Endodermal cell (in vitro differentiated cells): Measurements from ENCODE around the gene CBR1. TPM values are rescaled to one million over a fixed set of nuclear protein-coding genes. Genes with fewer than 3 reads are reported as not detected.

Experiments
- DNase-seq: peaks from one replicate; pipeline ENCODE4 v3.0.0-alpha.2; 2017
- H3K27ac ChIP-seq: 2 replicates; pipeline ENCODE4 v1.5.1; 2013; ENCODE audit warnings: mild to moderate bottlenecking, low read depth, low read length, moderate library complexity
- H3K27me3 ChIP-seq: 2 replicates; pipeline ENCODE4 v1.6.1; 2013; ENCODE audit warnings: mild to moderate bottlenecking, low read length, moderate library complexity; ENCODE audit not compliant: insufficient read depth, control insufficient read depth, poor library complexity, severe bottlenecking
- H3K36me3 ChIP-seq: 2 replicates; pipeline ENCODE4 v1.7.0; 2013; ENCODE audit warnings: mild to moderate bottlenecking, low read length, moderate library complexity; ENCODE audit not compliant: control insufficient read depth, insufficient read depth
- H3K4me1 ChIP-seq: one replicate; pipeline ENCODE4 v1.7.0; 2013; ENCODE audit warnings: low read length; ENCODE audit not compliant: control insufficient read depth, insufficient read depth
- H3K4me3 ChIP-seq: 2 replicates; pipeline ENCODE4 v1.5.1; 2013; ENCODE audit warnings: mild to moderate bottlenecking, low read length, moderate library complexity
- H3K9ac ChIP-seq: 2 replicates; pipeline ENCODE4 v1.6.1; 2013; ENCODE audit warnings: mild to moderate bottlenecking, low read length, moderate library complexity; ENCODE audit not compliant: poor library complexity, severe bottlenecking; ENCODE audit errors: extremely low read depth
- H3K9me3 ChIP-seq: 2 replicates; pipeline ENCODE4 v1.6.1; 2013; ENCODE audit warnings: mild to moderate bottlenecking, low read length, moderate library complexity; ENCODE audit not compliant: control insufficient read depth
- H3K27ac Mint-ChIP-seq: 2 replicates; pipeline ENCODE4 v1.8.0; 2020; ENCODE audit warnings: mixed read lengths
- H3K27me3 Mint-ChIP-seq: 2 replicates; pipeline ENCODE4 v1.8.0; 2021; ENCODE audit warnings: mild to moderate bottlenecking, mixed read lengths; ENCODE audit not compliant: insufficient read depth
- H3K36me3 Mint-ChIP-seq: 2 replicates; pipeline ENCODE4 v1.8.0; 2020; ENCODE audit warnings: low read depth, mixed read lengths
- H3K4me1 Mint-ChIP-seq: 2 replicates; pipeline ENCODE4 v1.8.0; 2020; ENCODE audit warnings: mixed read lengths
- H3K4me3 Mint-ChIP-seq: 2 replicates; pipeline ENCODE4 v1.8.0; 2020; ENCODE audit warnings: mild to moderate bottlenecking, moderate library complexity, mixed read lengths
- H3K9me3 Mint-ChIP-seq: 2 replicates; pipeline ENCODE4 v1.8.0; 2020; ENCODE audit warnings: mild to moderate bottlenecking, mixed read lengths
- WGBS, 2 experiments: methylation state at CpG; one replicate each; pipeline versions ENCODE4 v1.1.5 to v1.1.7; 2013; ENCODE audit warnings: missing lambda C conversion rate in 2 of 2, mixed read lengths in 1 of 2; ENCODE audit not compliant: insufficient coverage in 1 of 2, insufficient read length in 1 of 2; 5-methylcytosine and 5-hydroxymethylcytosine counted together
- total RNA-seq, 2 donors: library from RNA; stranded (reverse); fragmentation: NEBNext Ultra II Directional in 1 of 2; extraction: Animal tissue kit (Norgen Biotek cat#: 25700) in 1 of 2; gene quantifications; 2 replicates in 1 of 2; 3 replicates in 1 of 2; pipeline ENCODE4 v1.2.1, GENCODE V29; 2021
- TF ChIP-seq, protein P1 (sequence below): fragments of 200-600 bp; sonication (generic); conservative IDR thresholded peaks from 2 replicates; pipeline ENCODE4 v1.5.0; 2021; ENCODE audit warnings: antibody characterized with exemption, mild to moderate bottlenecking

Gene CBR1
- total RNA-seq, 2 donors from 2014 or later = 0.40 to 15.1 TPM

DNA sequence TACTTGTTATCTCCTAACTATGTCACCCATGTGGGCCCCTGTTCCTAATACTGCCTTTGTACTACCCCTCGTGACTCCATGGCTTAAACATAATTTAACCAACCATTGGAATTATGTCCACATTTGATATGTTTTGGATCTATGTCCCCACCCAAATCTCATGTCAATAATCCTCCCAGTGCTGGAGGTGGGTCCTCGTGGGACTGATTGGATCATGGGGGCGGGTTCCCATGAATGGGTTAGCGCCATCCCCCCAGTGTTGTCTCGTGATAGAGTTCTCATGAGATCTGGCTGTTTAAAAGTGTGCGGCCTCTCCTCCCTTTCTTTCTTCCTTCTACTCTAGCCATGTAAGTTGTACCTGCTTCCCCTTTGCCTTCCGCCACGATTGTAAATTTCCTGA, 9.8 kb downstream of the CBR1 start:
- H3K27ac Mint-ChIP-seq = no peak overlapping the region
- no peaks in the 10 kb centered on the region for H3K27me3 ChIP-seq
- H3K27ac ChIP-seq = no peak overlapping the region
- no peaks in the 10 kb centered on the region for H3K36me3 Mint-ChIP-seq
- H3K36me3 ChIP-seq = no peaks in the 10 kb centered on the region
- H3K4me1 ChIP-seq = no peaks in the 10 kb centered on the region
- H3K4me3 ChIP-seq = no peak overlapping the region
- peaks cover 10% of the 10 kb centered on the region for H3K4me1 Mint-ChIP-seq
- WGBS, 2 experiments = 82 to 83% methylated on average over 8 of the region's 8 CpGs
- no peaks in the 10 kb centered on the region for H3K9me3 ChIP-seq
- H3K4me3 Mint-ChIP-seq = no peak overlapping the region
- H3K27me3 Mint-ChIP-seq = peaks cover 3% of the 10 kb centered on the region
- H3K9ac ChIP-seq = no peak overlapping the region
- DNase-seq = no peak
- H3K9me3 Mint-ChIP-seq = peaks cover 7% of the 10 kb centered on the region
- TF ChIP-seq, protein P1, sequence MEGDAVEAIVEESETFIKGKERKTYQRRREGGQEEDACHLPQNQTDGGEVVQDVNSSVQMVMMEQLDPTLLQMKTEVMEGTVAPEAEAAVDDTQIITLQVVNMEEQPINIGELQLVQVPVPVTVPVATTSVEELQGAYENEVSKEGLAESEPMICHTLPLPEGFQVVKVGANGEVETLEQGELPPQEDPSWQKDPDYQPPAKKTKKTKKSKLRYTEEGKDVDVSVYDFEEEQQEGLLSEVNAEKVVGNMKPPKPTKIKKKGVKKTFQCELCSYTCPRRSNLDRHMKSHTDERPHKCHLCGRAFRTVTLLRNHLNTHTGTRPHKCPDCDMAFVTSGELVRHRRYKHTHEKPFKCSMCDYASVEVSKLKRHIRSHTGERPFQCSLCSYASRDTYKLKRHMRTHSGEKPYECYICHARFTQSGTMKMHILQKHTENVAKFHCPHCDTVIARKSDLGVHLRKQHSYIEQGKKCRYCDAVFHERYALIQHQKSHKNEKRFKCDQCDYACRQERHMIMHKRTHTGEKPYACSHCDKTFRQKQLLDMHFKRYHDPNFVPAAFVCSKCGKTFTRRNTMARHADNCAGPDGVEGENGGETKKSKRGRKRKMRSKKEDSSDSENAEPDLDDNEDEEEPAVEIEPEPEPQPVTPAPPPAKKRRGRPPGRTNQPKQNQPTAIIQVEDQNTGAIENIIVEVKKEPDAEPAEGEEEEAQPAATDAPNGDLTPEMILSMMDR = no peak

DNA sequence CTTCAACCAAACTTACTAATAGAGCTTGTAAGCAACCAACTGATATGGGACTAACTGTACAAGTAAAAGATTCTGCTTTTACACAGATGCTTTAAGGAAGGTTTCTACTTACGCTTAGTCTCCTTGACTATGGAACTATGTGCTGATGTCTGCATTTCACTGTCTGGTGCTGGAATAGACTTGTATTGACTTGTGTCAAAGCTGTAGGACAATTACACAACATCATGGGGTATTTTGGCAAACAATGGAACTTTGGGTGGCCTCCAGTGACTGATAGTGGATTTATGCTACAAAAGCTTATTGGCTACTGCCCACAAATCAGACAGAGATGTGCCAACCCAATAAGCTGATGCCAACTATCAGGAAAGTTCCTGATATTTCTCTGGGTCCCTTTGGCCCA, 10.6 kb downstream of the CBR1 start:
- Mint-ChIP-seq H3K9me3 (peaks cover 7% of the 10 kb centered on the region), H3K36me3 (no peaks in the 10 kb centered on the region), H3K27ac (no peak overlapping the region), H3K4me3 (no peak overlapping the region), H3K4me1 (peaks cover 3% of the 10 kb centered on the region), H3K27me3 (peaks cover 3% of the 10 kb centered on the region)
- Histone ChIP-seq H3K4me3 (no peak overlapping the region), H3K4me1 (no peaks in the 10 kb centered on the region), H3K9me3 (no peaks in the 10 kb centered on the region), H3K9ac (no peak overlapping the region), H3K27me3 (no peaks in the 10 kb centered on the region), H3K27ac (no peak overlapping the region), H3K36me3 (no peaks in the 10 kb centered on the region)
- no peak for DNase-seq
- TF ChIP-seq, protein P1 = no peak
- WGBS, 2 experiments = 97 to 100% methylated on average over 1 of the region's 1 CpG

DNA sequence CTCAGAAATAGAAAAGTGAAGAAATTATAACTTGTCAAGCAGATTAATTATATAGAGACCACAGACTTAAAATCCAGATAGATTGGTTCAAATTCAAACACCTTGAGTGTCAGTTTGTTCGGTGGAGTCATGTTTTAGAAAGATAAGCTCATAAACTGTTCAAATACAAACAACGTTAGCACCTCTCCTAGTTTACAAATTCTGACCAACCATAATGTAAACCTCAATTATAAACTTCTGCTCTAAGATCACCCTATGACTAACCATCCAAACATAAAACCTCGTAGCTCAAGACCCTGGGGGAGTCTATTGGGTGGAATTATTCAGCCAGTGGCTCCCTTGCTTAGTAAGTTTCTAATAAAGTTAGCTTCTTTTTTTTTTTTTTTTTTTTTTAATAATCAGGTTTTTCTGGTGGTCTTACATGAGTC, 12.4 kb downstream of the CBR1 start:
- TF ChIP-seq, protein P1 = no peak
- H3K9me3 ChIP-seq = no peaks in the 10 kb centered on the region
- Mint-ChIP-seq H3K4me3 (no peak overlapping the region), H3K27me3 (peaks cover 3% of the 10 kb centered on the region), H3K4me1 (no peaks in the 10 kb centered on the region), H3K27ac (no peak overlapping the region), H3K9me3 (peaks cover 7% of the 10 kb centered on the region), H3K36me3 (no peaks in the 10 kb centered on the region)
- no peak overlapping the region for H3K4me3 ChIP-seq
- no peaks in the 10 kb centered on the region for H3K27me3 ChIP-seq
- 96 to 100% methylated on average over 1 to 2 of the region's 3 CpGs for WGBS, 2 experiments
- H3K9ac ChIP-seq = no peak overlapping the region
- DNase-seq = no peak
- H3K4me1 ChIP-seq = no peaks in the 10 kb centered on the region
- no peaks in the 10 kb centered on the region for H3K36me3 ChIP-seq
- no peak overlapping the region for H3K27ac ChIP-seq
